ENCODE data around the gene FBXO21.
A peak's percentile ranks its signal among the peaks of the same experiment; 100 is the strongest.

Gene FBXO21

GRCh38 chr12:117167769-117168168 is 22.5 kb downstream of the FBXO21 start:
- FAIRE-seq (no peak), DNase-seq (ENCODE audit: low spot score) (no peak)

DNA sequence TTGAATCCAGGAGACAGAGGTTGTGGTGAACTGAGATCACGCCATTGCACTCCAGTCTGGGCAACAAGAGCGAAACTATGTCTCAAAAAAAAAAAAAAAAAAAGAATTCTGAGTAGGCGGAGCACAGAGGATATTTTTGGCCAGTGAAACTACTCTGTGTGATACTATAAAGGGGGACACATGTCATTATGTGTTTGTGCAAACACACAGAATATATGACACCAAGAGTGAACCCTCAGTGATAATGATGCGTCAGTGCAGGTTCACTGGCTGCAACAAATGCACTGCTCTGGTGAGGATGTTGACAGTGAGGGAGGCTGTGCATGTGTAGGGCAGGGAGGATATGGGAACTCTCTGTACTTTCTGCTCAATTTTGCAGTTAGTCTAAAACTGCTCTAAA is 24.2 kb downstream of the FBXO21 start:
- no peak for FAIRE-seq

GRCh38 chr12:117165342-117165741 is 24.9 kb downstream of the FBXO21 start:
- no peak for FAIRE-seq
- no peak for DNase-seq (ENCODE audit: low spot score)

More for the DNA sequence above, 24.2 kb downstream of the FBXO21 start:
- DNase-seq (ENCODE audit: low spot score), result no peak

DNA sequence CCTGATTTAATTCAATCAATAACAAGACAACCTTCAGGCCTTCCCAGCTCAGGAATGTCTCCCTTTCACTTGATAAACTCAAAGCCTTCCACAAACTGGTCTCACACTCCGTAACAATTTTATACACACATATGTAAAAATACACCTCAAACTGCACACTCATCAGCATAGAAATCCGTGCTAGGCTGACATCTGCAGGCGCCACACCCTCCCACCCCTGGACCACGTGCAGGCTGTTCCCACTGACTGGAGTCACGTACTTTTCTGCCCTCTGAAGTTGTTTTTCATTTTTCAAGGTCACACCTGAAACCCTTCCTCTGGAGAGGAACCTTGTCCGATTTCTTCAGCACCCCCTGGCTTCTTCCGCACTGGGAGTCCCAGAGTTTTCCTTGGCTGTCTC is 27.6 kb downstream of the FBXO21 start:
- DNase-seq (ENCODE audit: low spot score), result no peak

DNA sequence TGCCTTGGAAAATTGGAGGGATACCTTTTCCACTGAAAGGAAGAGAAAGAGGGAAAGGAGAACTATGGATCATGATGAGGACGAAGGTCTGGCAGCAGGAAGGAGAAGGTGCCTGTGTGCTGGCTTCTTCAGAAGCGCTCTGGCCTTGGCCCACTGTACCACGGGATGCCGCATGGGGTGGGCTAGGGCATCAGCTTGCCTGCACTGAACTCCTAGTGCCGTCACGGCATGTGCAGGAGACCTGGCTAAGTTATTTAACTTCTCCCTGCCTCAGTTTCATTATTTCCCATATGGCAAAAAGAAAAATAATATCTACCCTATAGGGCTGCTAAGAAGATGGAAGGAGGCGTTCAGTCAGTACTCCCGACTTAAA is 28.1 kb downstream of the FBXO21 start:
- no peak for DNase-seq (ENCODE audit: low spot score)
- FAIRE-seq, result no peak

More for the DNA sequence above, 27.6 kb downstream of the FBXO21 start:
- FAIRE-seq, result no peak

GRCh38 chr12:117161460-117162166 is 28.7 kb downstream of the FBXO21 start:
- DNase-seq (ENCODE audit: low spot score), result no peak
- FAIRE-seq, result no peak

- DNase-seq (ENCODE audit: low spot score) (no peak), FAIRE-seq (no peak)
Observed at GRCh38 chr12:117159674-117160073, 30.6 kb downstream of the FBXO21 start.

DNA sequence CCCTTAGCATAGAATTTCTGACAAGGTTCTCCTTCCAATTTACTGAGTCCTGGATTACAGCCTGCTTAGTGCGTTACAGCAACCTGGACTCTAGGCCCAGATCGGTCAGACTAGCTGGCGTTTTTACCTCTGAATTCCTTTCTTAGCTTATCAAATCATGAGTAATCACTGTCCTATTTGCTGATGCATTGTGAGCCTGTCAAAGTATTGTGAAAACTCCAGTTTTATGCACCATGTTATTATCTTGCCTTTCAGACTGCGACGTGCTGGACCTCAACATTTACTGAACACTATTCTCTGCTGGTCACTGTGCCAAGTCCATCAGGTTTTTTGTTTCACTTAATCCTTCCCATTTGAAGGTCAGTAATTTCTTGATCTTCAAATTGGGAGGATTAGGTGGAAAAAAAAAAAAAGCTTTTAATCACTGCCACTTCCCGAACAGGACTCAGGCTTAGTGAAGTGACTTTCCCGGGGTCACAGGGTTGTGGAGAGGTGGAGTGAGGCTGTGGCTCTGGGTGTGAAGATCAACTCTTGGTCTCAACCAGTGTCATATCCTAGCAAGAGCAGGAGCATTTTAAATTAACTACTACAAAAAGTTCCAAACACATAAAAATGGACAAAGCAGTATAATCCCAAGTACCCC is 31.2 kb downstream of the FBXO21 start:
- no peak for FAIRE-seq
- DNase-seq (ENCODE audit: low spot score), result no peak

DNA sequence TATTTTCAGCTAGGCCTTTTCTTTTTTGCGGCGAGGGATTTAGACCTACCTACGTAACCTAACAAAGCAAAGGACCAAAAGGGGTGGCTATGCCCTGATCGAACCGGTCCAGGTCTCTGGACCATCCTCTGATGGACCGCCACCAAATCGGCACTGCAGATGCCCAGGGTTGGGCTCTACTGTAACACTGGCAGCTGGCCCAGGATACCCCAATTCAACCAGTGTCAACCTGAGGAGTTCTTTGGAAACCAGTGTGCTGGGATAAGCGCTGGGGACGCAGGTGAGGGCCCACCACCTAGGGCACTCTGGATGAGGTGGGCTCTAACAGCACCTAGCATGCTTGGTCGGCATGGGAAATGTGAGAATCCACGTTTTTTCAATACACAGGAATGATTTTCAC is 32.2 kb downstream of the FBXO21 start:
- FAIRE-seq, result no peak
- no peak for DNase-seq (ENCODE audit: low spot score)

GRCh38 chr12:117155278-117156060 is 34.8 kb downstream of the FBXO21 start:
- DNase-seq (ENCODE audit: low spot score), result peak; percentile 95
- no peak for FAIRE-seq

- FAIRE-seq (no peak), DNase-seq (ENCODE audit: low spot score) (no peak)
Observed at GRCh38 chr12:117152793-117153775, 37.2 kb downstream of the FBXO21 start.

- FAIRE-seq, result no peak
- DNase-seq (ENCODE audit: low spot score), result no peak
Observed at GRCh38 chr12:117151403-117152031, 38.8 kb downstream of the FBXO21 start.

- DNase-seq (ENCODE audit: low spot score) (no peak), FAIRE-seq (no peak)
Observed at GRCh38 chr12:117149431-117149830, 40.8 kb downstream of the FBXO21 start.

DNA sequence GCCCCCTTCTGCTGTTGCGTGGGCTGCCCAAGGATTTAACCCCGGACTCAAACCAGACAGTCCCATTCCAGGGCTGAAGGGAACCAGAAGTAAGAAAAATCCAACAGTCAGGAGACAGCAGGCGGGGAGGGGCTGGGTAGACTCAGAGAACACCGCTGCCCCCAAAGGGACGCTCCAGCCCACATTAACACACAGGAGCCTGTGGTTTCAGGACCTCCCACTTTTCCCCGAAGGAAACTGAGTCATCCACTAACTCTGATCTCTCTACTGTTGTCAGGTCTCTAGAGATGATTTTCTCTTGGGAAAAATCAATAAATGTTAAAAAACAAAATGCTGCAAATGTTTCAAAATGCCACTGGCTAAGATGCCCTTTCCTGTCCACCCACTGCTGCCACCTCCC is 41.6 kb downstream of the FBXO21 start:
- DNase-seq (ENCODE audit: low spot score) (no peak), FAIRE-seq (no peak)

- no peak for FAIRE-seq
- DNase-seq (ENCODE audit: low spot score), result no peak
Observed at GRCh38 chr12:117147639-117148038, 42.6 kb downstream of the FBXO21 start.

- DNase-seq (ENCODE audit: low spot score) (no peak), FAIRE-seq (no peak)
Observed at GRCh38 chr12:117145597-117146154, 44.6 kb downstream of the FBXO21 start.

GRCh38 chr12:117144599-117144998 is 45.7 kb downstream of the FBXO21 start:
- FAIRE-seq (no peak), DNase-seq (ENCODE audit: low spot score) (no peak)

DNA sequence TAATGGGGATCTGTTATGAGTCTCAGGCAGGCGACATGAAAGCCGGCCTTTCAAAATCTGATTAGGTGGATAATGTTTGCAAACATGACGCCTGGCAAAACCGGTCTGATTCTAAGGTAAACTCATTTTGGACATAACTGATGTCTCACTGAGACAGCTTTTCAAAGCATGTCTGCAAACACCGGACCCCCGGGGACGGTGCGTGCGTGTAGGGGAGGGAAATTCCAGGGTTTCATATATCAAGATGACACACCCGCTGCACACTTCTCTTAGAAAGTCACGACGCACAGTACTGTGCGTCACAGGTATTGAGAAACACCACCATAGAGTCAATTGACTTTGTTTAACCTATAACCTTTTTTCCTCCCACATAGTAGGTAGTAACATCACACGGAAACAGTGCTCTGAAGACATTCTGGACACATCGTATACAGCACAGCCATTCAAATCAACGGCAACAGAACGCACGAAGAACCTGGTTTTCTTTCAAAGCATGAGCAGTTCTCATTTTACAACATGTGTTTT is 47.2 kb downstream of the FBXO21 start:
- FAIRE-seq (no peak), DNase-seq (ENCODE audit: low spot score) (no peak)

- no peak for FAIRE-seq
- no peak for DNase-seq (ENCODE audit: low spot score)
Observed at GRCh38 chr12:117142094-117142493, 48.2 kb downstream of the FBXO21 start.
